Astrocyte of the hippocampus (primary cell): ENCODE results near the gene PLSCR1.
A peak's percentile ranks its signal among the peaks of the same experiment; 100 is the strongest.

Source experiments
- DNase-seq: peaks from one replicate; pipeline ENCODE4 v3.0.0; 2011; ENCODE audit warnings: low read depth, low spot score

PLSCR1 gene

DNA sequence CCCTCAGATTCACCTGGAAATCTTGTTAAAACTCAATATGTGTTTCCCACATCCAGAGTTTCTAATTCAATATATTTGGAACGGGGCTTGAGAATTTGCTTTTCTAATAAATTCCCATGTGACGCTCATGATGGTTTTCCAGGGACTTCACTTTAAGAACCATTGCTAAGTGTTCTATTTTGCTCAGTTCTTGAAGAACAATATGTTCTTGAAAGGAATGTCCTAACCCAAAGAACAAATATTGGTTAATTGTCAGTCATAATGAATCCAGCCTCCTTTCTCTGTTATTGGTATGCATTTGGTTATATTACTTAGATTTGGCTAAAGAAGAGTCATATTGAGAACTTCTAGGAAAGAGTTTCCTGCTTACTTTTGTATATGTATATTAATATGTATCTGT is 70.7 kb downstream of the PLSCR1 start:
- no peak for DNase-seq

DNA sequence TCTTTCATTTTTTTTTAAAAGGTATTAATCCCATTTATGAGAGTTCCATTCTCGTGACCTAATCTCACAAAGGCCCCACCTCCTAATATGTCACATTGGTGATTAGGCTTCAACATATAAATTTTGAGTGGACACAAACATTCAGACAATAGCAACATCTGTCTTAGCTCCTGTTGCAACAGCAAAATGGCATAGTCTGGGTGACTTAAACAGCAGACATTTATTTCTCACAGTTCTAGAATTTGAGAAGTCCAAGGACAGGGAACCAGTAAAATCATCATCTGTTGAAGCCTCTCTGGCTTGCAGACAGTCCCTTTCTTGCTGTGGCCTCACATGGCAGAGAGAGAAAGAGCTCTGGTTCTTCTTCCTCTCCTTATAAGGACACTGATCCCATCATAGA is 71.8 kb downstream of the PLSCR1 start:
- no peak for DNase-seq

DNA sequence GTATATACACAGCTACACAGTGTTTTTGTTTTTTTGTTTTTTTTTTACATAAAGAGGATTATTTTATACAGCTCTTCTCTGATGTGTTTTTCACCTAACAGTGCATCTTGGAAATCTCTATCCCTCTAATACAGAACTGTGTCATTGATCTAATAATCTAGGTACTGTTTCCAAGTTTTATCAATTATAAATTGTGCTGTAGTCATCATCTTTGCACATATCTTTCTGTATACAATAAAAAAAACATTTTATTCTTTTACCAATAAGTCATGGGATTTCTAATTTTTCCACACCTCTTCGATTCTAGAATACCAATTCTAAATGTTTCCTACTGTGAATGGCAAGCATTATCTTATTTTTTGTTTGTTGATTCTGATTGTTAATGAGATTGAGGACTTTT is 73.4 kb downstream of the PLSCR1 start:
- no peak for DNase-seq

DNA sequence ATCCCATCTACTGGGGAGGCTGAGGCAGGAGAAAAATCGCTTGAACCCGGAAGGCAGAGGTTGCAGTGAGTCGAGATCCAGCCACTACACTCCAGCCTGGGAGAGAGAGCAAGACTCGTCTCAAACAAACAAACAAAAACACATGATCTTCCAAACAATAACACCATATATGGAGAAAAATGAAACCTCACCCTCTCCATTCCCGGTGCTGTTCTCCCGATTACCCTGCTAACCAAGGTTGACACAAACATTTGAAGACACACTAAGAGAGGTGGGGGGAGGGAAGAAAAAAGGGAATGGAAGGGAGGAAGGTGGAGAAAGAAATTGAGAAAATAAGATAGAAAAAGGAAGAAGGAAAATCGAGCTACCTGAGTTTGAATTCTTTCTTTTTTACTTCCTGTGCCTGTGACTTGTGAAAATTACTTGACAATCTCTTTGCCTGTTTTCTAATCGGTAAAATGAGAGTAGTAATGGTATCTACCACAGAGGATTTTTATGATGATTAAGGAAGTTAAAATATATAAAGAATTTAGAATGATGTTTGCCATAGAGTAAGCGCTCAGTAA is 73.9 kb downstream of the PLSCR1 start:
- no peak for DNase-seq

DNA sequence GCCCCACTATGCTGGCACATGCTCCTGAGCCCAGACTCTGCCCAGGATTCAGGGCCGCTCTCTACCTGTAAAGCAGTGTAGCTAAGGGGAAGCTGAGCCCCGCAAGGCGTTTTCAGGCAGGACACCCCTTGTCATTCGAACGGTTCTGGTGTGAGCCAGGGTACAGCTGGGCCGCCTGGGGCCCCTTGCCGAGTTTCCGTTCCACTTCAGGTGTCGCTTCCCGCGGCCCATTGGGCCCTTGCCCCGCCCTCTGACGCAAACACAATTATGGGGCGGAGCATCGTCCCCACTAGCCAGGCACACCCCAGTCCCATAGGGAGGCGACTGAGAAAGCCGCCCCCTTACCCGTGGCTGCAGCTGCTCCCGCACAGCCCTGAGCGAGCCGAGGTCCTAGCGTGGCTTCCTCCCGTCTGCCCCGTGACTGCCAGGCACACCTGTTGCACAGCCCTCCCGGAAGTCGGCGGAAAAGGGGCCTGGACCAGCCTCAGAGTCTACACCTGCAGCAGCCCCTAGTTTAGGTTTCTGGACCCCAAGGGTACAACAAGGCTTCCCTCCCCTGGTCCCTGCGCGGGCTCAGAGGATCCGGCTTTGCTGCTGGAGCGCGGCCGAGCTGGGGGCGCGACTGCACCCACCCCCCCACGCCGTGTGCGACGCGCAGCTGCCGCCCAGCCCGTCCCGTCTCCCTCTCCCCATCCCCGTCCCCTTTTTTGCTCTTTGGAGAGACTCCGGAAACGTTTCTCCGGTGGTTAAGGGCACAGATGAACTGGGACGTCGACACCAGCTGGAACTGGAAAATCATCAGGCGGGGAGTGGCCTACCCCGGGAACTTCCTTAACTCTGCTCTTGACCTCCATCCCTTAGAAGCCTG is 75.0 kb downstream of the PLSCR1 start, which contains the start of gene PLSCR2:
Gene PLSCR2, minus strand, starts transcription at position 412 of the 868 bp plus-strand sequence. CDS start 9,657 bp downstream, outside the sequence.
- peak; percentile 36 for DNase-seq

DNA sequence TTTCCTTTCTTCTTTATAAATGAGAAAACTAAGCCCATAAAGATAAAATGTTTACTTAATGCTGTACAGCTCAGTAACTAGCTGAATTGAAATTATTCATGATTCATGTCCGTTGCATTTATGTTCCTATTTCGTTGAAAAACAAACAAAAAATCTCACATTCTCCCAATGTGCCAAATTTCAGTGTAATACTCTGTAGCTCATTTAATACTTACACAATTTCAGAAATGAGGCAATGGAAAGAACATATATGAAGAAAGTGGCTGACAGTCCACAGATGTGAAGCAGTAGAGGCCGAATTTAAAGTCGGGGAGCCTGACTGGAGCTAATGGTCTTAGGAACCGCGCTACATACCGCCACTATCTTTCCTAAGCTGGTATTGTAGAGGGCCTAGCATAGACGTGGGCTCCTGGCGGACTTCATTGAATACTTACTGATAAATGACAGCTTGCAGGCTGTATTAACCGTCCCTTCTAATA is 75.7 kb downstream of the PLSCR1 start:
- no peak for DNase-seq

DNA sequence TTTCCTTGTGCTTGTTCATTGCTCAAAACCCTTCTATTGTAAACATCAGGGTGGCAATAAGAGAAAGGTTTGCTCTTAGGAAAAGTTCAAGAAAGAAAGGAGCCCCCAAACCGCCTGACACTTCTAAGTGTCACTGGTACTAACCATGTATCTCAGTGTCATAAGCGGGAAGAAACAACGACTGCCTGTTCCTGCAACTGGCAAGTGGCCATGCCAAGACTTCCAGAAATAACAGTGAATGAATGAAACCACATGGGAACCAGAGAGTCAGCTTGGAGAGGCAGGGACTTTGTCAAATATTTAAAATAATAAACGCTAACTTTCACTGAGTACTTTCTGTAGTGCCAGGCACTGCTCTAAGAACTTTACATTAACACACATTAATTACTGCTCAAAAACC is 76.2 kb downstream of the PLSCR1 start:
- peak; percentile 49 for DNase-seq

DNA sequence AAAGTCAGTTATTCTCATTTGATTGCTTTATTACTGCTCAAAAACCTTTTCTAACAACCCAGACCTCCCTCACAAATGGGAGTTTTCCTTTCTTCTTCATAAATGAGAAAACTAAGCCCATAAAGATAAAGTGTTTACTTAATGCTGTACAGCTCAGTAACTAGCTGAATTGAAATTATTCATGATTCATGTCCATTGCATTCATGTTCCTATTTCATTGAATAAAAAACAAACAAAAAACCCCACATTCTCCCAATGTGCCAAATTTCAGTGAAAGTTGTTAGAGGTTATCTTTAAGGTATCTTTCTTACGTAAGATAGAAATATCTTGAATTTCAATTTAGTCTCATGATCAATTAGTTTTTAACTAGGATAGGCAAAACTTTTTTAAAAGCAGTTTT is 77.8 kb downstream of the PLSCR1 start:
- peak; percentile 20 for DNase-seq

DNA sequence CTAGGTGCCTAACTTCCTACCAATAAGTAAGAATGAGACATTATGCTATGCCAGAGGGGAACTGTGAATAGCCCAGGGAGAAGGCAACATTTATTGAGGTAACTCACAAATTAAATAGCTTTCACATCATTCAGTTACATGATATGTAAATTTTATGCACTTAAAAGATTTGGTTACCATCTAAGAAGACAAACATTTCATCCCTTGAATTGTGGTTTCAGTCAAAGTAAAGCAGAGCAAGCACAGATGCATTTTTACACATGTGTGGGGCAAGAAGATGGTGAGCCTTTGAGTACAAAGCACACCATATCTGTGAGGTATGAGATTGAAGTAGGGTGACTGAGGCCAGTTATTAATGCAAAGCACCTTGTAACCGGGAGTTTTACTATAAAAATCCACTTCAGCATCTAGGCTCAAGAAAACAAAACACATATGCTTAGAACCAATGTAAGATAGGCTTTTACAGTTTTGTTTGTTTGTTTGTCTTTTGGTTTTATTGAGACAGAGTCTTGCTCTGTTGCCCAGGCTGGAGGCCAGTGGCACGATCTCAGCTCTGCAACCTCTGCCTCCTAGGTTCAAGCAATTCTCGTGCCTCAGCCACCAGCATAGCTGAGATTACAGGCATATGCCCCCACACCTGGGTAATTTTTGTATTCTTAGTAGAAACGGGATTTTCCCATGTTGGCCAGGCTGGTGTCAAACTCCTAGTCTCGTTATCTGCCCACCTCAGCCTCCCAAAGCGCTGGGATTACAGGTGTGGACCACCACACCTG is 78.5 kb downstream of the PLSCR1 start:
- DNase-seq = peak; percentile 28
